ENCODE results near the gene DHX38.
A peak's percentile ranks its signal among the peaks of the same experiment; 100 is the strongest.
"Not testable (repeated sequence)": the region's sequence is repeated elsewhere in the genome, so short reads cannot be mapped to it uniquely, and the experiment has no call there.

Gene DHX38

DNA sequence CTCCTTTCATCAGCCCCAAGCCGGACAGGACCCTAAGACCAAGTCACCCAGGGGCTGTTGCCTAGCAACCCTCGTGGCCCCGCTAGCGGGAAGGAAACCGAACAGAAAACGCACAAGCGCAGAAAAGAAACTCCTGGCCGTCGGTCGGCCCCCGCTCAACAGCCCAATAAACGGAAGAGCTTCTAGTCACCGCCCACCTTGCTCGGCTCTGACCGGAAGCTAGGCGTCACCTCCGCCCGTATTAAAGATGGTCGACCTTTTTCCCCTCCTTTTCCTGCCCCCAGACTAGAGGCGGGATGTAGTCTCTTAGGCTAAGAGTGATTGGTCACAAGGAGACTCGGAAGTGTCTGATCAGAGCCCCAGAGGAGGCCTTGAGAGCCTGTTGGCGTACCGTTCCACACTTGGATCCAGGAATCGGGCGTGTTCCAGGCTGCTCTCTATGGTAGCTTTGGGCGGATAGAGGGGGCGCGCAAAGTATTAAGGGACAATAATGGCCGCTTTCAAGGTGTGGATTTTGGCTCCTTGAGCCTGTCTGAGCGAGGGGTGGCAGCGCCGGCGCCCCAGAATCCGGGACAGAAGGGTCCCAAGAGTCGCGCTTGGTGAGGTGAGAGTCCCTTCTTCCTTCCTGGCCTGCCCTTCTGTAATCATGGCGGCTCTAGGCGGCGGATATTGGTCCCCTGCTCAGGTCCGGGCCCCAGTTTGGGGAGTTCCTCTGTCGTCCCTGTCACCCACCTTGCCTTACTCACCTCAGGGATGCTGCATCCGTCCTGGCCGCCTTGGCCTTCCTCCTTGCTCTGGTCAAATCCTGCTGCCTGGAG lies at the start of gene DHX38, which contains the start of gene TXNL4B:
DHX38 (plus strand) TSS at position 400 of the 818 bp plus-strand sequence. CDS start 2,311 bp downstream, outside the sequence.
TXNL4B (minus strand) TSS at position 173 of the 818 bp plus-strand sequence. CDS start 2,871 bp downstream, outside the sequence.
- peak; percentile 95 for DNase-seq

DNA sequence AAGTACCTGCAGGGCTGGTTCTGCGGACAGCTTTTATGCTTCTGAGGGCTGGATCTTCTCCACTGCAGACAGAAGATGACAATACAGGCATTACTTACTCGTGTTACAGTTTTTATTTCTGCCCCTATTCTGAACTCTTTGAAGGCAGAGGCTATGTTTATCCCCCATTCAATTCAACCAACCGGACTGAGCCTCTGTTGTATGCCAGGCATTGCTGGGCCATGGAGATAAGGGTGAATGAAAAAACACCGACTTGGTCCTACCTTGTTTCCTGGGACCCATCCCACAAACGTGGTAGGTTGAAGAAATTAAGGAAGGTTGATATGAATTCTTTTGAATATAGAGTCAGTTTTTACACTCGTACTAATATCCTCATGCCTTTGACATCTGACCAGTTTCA lies 49.4 kb upstream of the DHX38 start:
- no peak for DNase-seq

DNA sequence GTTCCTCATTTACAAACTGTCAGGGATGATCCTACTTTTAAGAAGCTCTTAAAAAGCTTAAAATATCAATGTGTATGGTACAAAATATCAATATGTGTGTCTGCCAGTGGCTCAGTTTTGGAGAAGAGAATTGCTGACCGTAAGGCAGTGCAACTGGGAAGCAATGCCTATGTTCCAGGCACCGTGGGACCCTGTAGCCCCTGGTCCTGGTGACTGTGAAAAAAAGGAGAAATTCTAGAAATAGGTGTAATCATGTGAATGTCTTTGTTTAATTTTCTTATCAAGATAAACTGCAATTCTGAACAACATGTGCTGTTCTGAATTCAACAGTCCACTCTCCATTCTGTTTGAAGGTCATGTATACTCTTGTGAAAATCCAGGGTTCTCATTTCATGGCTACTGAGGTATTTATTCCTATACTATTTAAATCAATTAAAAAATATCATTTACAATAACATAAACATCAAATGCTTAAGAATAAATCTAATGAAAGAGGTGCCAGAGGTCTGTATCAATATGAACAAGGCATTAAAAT lies 48.8 kb upstream of the DHX38 start:
- DNase-seq, result no peak

DNA sequence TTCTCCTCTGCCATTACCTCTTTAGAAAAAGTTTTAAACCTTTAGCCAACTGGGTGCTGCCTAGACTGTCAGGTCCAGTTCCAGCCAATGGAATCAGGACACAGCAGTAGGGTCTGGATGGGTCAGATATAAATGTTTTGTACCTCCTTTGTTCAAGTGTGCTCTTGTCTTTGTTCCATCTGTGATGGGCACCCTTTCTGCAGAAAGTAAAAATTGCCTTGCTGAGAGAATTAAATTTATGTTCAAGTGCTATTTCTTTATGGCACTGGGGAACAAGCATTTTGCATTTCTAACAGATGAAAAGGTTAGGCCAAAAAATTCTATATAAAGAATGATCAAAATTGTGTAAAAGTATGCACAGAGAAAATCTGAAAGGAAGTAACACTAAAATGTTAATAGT lies 44.5 kb upstream of the DHX38 start:
- no peak for DNase-seq

DNA sequence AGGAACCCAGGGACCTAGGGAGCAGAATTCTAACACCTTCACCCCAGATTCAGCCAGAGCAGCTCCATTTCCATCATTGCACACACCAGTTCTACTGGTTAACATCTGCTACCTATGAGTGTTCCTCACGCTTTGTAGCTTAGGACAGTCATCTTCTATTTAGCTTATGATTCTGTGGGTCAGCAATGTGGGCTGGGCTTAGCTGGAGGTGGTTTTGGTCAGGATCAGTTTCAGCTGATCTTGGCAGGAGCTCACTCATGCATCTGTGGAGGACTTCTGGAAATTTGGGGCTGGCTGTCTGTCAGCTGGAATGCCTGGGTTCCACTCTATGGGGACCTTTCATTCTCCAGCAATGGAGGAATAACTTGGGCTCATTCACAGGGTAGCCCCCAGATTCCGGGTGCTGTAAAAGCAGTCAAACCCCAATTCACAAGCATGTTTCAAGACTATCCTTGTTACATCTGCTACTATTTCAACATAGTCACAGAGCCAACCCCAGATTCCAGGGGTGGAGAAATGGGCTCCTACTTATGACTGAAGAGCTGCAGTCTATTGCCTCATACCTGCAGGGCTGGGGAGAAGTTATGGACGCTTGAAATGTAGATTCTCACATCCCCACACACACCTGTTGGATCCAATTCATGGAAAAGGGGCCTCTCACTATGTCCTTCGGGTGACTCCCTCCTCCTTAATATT lies 42.7 kb upstream of the DHX38 start:
- DNase-seq, result no peak

DNA sequence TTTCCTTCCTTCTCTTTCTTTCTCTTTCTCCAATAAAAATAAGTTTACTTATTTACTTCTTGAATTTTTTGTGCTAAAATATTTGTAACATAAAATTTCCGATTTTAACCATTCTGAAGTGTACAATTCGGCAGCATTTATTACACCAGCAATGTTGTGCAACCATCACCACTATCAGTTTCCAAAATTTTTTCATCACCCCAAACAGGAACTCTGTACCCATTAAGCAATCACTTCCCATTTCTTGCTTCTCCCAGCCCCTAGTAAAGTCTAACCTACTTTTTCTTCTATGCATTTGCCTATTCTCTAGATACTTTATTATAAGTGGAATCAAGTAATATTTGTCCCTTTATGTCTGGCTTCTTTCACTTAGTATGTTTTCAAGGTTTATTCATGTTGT lies 41.8 kb upstream of the DHX38 start:
- DNase-seq, result no peak

DNA sequence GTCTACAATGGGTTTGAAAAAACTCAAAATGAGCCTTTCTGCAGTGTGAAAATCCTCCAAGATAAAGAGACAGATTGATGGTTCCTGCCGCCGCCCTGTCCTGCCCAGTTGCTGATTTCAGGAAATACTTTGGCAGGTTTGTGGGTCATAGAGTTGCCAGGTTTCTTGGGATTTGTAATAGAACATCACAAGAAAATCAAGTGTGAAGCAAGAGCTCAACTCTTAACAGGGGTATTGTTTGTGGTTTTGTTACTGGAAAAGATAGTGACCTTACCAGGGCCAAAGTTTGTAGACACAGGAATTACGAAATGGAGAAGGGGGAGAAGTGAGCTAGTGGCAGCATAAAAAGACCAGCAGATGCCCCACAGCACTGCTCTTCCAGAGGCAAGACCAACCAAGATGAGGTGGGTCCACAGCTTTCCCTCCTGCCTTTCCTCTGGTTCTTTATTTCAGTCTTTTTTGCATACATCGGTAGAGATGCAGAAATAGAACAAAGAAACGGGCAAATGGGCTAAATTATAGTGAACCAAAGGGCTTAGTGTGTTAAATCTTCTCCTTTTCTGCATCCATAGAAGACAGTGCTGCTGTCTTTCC lies 39.3 kb upstream of the DHX38 start, which contains the start of gene HP:
HP (plus strand) TSS at position 252 of the 594 bp plus-strand sequence; CDS start at position 400, 148 bp downstream.
- not testable (repeated sequence) for DNase-seq

DNA sequence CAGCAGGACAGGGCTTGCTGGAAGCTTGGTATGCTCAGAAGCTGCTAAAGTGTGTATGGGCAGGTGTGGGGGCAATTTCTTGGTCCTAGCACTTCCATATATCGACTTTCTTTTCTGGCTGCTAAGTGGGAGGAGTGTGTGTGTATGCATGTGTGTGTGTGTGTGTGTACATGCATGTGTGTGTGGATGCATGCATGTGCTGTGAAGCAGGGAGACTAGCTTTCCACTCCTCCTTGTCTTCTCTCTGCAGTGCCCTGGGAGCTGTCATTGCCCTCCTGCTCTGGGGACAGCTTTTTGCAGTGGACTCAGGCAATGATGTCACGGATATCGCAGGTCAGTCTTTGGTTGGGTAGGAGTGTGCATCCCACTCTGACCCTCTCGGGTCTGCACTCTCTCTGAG lies 37.7 kb upstream of the DHX38 start:
- DNase-seq, result no peak

DNA sequence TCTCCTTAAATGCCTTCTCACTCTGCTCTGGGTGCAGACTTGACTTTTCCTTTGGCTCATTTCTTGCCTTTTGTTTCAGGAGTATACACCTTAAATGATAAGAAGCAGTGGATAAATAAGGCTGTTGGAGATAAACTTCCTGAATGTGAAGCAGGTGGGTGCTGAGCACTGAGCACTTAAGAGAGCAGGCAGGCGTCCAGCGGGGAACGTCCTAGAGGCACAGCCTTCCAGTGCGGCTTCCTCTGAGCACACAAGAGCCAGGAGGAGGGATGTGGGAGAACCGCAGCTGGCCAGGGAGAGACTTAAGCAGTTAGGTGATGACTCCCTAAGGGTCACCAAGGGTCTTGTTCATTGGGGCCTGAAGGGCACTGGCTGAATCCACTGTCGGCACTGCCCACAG lies 36.3 kb upstream of the DHX38 start:
- DNase-seq, result not testable (repeated sequence)

DNA sequence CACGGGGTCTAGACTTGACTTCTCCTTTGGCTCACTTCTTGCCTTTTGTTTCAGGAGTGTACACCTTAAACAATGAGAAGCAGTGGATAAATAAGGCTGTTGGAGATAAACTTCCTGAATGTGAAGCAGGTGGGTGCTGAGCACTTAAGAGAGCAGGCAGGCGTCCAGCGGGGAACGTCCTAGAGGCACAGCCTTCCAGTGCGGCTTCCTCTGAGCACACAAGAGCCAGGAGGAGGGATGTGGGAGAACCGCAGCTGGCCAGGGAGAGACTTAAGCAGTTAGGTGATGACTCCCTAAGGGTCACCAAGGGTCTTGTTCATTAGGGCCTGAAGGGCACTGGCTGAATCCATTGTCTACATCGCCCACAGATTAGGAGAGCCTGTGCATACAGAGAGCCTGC lies 34.6 kb upstream of the DHX38 start:
- not testable (repeated sequence) for DNase-seq

DNA sequence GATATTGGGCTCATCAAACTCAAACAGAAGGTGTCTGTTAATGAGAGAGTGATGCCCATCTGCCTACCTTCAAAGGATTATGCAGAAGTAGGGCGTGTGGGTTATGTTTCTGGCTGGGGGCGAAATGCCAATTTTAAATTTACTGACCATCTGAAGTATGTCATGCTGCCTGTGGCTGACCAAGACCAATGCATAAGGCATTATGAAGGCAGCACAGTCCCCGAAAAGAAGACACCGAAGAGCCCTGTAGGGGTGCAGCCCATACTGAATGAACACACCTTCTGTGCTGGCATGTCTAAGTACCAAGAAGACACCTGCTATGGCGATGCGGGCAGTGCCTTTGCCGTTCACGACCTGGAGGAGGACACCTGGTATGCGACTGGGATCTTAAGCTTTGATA lies 33.2 kb upstream of the DHX38 start:
- no peak for DNase-seq

DNA sequence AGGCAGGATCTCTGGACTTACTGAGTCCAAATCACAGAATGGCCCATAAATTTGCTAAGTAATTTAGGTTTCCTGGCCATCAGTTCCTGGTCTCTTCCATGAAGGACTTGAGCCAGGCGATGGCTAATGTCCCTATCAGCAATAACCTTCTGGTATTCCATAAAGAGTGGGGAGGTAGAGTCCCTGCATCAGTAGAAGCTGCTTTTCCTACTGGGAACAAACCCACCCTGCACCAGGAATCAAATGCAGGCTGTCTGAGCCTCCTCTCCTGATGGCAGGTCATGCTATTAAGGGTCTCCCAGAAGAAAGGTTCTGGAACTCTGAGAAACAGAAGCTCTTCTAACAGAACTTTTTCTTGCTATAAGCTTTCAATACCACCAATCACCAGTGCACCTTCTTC lies 32.1 kb upstream of the DHX38 start:
- DNase-seq, result no peak

DNA sequence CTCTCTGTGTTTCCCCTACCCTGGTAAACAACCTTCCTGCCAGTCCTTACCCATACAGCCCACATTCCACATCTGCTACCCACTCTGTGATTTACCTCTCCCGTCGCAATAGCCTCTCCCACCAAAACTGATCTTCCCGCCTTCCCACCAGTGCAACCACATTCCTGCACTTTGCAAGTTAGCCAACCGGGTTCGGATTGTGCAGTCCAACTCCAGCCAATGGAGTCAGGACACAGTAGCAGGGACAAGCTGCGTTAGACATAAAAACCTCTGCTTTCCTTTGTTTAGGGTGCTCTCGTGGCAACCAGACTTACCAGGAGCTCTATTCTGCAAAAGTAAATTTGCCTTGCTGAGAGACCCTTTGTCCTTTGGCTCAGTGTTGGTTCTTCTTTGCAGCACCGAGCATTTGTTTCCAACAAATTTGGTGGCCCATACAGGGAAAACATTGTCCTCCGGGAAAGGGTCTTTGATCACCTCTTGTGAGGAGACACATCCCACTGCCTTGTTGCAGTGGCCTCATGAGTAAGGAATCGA lies 29.2 kb upstream of the DHX38 start:
- no peak for DNase-seq

DNA sequence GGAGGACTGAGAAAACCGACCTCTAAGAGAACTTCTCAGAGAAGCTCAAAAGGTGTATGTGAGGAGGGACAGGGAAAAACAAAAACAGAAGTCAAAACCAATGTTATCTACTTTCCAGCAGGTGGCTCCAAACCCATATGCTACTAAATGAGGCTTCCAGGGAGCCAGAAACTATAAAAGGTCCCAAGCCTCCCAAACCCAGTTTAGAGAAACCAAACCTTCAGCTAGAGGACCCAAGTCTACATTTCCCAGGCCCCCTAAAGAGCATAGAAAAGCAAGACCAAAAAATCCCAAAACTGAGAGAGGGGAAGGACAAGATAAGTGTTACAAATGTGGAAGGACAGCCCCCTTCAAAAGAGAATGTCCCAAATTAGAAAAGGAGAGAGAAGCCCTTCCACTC lies 26.9 kb upstream of the DHX38 start:
- peak; percentile 4 for DNase-seq

DNA sequence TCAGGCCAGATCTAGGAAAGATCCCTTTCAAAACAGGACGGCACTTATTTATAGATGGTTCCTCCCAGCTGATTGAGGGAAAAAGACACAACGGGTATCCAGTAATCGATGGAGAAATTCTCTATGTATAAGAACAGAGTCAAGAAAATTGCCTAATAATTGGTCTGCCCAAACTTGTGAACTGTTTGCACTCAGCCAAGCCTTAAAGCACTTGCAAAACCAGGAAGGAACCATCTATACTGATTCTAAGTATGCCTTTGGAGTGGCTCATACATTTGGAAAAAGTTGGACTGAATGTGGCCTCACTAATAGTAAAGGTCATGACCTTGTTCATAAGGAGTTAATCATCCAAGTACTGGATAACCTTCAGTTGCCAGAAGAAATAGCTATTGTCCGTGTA lies 24.7 kb upstream of the DHX38 start:
- DNase-seq, result no peak

DNA sequence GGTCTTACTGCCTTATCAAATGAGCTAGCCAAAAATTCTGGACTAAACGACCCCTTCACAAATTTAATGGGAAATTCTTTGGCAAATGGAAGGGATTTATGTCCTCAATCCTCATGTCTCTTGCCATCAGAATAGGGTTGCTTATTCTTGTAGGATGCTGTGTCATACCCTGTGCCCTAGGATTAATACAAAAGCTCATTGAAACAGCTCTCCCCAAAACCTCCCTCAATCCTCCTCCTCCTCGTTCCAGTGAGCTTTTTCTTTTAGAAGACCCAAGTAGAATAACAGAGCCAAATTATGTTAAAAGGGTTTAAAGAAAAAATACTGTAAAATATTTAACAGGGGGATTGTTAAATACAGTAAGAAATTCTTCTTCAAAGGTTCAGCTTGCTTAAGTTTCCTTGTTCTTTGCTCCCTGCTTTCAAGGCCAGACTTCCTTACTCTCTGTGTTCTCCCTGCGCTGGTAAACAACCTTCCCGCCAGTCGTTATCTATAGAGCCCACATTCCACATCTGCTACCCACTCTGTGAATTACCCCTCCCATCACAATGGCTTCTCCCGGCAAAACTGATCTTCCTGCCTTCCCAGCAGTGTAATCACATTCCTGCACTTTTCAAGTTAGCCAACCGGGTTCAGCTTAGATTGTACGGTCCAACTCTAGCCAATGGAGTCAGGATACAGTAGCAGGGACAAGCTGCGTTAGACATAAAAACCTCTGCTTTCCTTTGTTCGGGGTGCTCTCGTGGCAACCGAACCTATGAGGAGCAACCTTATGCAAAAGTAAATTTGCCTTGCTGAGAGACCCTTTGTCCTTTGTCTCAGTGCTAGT lies 20.9 kb upstream of the DHX38 start:
- DNase-seq, result no peak

DNA sequence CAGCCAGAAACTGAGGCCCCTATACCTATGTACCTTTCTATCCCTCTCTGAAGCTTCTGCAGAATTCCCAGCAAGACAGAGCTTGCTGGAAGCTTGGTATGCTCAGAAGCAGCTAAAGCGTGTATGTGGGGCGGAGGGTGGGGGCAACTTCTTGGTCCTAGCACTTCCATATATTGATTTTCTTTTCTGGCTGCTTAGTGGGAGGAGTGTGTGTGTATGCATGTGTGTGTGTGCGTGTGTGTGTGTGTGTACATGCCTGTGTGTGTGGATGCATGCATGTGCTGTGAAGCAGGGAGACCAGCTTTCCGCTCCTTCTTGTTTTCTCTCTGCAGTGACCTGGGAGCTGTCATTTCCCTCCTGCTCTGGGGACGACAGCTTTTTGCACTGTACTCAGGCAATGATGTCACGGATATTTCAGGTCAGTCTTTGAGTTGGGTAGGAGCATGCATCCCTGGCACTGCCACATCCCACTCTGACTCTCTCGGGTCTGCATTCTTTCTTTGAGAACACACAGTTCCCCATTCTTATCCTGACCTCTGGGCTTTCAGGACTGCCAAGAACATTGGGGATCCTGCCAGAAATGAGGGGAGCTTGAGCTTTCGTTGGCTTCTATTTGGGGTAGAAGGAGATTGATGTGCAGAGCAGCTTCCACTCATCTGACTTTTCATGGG lies 20.0 kb upstream of the DHX38 start:
- DNase-seq, result no peak

DNA sequence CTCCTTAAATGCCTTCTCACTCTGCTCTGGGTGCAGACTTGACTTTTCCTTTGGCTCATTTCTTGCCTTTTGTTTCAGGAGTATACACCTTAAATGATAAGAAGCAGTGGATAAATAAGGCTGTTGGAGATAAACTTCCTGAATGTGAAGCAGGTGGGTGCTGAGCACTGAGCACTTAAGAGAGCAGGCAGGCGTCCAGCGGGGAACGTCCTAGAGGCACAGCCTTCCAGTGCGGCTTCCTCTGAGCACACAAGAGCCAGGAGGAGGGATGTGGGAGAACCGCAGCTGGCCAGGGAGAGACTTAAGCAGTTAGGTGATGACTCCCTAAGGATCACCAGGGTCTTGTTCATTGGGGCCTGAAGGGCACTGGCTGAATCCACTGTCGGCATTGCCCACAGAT lies 18.6 kb upstream of the DHX38 start:
- DNase-seq, result not testable (repeated sequence)

DNA sequence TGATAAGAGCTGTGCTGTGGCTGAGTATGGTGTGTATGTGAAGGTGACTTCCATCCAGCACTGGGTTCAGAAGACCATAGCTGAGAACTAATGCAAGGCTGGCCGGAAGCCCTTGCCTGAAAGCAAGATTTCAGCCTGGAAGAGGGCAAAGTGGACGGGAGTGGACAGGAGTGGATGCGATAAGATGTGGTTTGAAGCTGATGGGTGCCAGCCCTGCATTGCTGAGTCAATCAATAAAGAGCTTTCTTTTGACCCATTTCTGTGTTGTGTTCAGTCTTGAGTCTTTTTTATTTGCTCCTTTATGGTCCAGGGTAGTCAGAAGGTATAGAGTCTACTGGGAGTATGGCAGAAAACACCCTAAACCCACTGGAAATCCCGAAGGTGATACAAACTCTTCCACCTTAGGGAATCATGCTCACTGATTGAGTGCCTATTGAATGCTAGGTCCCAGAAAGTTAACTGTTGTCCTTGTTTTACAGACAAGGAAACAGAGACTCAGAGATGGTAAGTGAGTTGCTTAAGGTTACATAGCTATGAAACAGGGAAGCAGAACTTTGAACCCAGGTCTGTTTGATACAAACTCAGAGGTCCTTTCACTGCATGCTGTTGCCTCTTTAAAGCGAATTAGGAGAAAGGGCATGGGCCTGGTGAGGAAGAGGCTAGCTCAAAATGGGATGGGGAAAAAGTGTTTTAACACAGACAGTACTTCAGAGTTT lies 16.5 kb upstream of the DHX38 start:
- not testable (repeated sequence) for DNase-seq

DNA sequence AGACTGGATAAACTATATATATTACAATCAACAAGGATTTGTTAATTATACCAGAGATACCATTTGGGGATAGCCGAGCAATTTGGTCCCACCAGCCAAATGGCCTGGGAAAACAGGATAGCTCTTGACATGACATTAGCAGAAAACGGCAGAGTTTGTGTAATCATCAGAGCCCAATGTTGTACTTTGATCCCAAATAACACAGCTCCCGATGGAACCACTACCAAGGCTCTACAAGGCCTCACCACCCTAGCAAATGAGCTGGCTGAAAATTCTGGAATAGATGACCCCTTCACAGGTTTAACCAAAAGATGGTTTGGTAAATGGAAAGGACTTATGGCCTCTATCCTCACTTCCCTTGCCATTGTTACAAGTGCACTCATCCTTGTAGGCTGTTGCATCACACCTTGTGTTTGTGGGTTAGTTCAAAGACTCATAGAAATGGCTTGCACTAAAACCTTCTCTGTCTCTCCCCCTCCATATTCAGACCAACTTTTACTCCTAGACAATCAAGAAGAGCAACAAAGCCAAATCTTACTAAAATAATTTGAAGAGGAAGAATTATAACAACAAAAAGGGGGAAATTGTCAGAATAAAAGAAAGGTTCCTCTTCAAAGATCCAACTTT lies 9.8 kb upstream of the DHX38 start:
- no peak for DNase-seq

Data from NCI-H1694 (cell line).